Endometrium (tissue), 2 donors: ENCODE data around the gene FAM78B.

ENCODE experiments used
- FAIRE-seq: peaks from 2 replicates; lab custom pipeline; 2012; peaks lifted over from hg19 to GRCh38; lab: Jason Lieb, UNC
- donor health status: control.
- donor health status: control.

FAM78B gene

DNA sequence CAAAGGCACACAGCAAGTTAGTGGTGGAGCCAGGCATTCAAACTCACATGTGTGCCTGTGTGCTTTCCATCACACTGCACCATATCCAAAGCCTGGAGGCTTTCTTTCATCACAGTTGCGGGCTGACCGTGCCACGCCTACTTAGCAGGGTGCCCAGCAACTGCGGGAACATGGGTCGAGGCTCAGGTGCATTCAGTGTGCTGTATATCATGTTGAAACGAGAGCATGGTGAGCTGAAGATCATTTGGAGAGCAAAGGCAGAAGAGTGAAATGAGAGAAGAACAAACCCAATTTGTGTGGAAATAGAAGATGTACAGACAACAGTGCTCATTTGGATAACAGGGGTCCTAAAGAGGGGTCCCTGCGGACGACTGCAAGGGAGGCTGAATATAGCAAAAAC is 46.5 kb downstream of the FAM78B start:
- no peak for FAIRE-seq

DNA sequence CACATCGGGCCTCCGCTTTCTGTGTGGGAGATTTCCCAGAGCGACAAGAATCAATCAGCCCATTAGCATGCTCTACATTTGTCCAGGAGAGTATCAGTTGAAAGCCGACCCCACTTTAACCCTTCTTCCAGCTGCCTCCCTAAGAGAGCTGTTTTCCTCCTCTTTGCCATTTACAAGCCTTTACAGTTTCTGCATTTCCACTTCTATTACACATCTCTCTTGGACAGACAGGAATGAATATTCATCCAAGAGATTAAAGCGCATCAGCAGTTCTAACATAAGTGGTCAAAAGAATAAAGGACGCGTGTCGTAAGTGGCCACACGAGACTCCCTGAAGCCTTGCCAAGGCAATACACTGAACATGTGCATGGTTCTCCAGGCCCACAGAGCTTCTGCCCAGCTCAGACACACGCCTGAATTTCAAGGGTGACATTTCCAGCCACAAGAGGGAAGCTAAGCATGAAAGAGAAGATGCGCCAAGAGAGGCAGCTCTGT is 47.3 kb downstream of the FAM78B start:
- no peak for FAIRE-seq

DNA sequence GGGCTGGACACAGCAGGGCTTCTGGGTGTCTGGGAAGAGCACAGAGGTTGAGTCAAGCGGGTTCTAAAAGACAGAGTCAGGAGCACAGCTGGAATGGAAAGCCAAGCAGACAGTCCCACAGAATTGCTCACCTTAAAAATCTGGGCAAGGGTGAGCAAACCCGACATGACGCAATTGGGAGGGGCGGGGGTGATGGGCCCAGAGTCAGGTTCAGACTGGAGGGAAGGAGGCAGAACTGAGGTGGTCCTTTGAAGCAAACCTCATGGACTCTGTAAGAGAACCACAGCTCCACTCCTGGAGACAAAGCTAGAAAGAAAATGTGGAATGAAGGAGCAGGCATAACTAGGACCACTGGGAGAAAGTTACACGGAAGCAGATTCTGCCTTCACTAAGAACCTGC is 49.0 kb downstream of the FAM78B start:
- FAIRE-seq = no peak

DNA sequence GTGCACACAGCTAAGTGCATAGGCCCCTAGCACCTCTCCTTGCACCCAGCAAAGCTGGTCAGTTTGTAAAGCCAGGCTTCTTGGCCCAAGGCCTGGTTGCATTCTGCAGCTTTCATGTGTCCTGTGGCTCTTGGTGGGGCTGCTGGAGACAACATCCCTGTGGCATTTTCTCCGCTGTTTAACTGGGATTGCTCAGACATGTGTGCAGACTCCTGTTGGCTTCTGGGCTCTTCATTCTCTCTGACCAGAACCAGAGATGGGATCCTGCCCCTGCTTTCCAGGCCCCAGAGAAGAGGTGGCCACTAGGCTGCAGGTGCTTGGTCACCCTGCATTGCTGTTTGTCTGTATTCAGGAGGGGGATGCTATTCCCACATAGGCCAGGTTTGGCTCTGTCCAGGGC is 50.8 kb downstream of the FAM78B start:
- no peak for FAIRE-seq

DNA sequence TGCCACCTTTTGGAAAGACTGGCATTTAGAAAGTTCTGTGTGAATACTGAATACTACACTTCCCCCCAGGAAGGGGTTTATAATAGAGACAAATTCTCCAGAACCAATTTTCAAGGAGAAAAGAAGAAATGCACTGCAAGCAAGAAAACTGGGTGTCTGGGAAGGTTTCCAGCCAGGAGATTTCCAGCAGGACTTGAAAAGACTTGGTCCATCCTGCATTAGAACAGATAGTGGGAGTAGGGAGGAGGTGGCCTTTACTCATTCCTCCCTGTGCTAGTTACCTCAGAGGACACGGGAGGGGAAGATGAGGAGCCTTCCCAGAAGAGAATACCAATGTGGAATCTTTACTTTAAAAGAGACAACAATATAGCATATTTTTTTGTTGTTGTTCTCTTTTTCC is 52.4 kb downstream of the FAM78B start:
- FAIRE-seq = no peak

DNA sequence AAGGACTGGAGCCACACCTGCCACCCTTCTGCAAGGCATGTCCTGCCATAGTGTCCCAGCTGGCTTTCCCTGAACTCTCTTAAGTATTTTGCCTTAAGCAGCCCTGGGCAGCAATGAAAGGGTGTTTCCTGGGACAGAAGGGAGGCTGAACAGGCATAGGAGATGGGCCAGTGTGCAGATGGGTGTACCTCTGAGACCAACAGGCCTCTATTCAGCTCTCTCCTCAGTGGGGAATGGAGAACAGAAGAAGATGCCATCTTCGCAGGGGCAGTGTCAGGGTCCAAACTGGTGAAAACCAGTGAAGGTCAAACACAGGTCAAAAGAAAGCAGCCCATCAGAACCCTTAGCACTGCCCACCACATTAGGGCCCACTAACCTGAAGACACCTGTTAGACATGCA is 53.2 kb downstream of the FAM78B start:
- no peak for FAIRE-seq

DNA sequence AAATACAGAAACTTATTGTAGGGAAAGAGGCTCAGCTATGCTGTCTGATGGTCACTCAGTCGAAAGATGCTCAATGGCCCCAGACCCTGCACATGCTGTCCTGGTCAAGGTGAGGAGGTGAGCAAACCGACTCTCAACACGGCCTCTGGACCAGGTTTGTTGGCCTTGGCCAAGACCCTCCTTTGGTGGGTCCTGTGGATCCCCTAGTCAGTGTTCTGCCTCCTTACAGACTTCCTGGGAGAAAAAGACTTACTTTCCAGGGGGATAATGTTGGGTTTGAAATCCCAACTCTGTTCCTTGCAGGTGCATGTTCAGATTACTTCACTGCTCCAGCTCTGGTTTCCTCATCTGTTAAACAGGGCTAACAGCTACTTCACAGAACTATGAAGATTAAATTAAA is 53.8 kb downstream of the FAM78B start:
- FAIRE-seq = no peak

DNA sequence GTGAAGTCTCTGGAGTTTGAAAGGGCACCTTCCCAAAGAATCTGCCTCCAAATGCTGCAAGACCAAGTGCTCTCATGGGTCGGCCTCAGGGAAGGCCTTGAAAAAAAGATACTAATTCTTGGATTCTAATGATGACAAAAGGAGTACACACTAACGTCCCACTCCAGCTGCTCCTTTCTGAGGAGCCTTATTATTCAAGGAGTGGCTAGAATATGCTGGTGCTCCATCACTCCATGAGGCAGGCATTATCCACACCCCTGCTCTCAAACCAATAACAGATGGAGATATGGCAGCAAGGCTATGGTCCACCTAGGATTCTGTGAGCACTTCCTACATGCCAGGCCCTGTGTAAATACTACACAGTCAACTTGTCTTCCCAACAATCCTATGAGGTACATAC is 54.4 kb downstream of the FAM78B start:
- FAIRE-seq = no peak

DNA sequence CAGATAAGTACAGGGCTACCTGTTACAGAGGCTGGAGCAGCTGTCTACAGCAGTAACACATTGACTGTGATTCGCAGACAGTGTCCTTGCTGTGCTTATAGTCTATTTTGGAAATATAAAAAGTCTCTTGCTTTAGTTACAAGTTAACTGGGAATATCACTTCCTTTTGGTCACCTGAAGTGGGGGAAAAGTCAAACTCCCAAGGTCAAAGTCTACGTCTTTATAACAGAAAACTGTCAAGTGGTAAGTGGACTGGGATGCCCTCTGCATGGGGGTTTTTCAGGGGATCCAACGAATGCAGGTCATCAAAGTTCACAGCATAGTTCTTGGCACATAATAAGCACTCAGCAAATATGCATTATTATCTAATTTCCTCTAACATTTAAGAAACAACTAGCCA is 55.4 kb downstream of the FAM78B start:
- no peak for FAIRE-seq

DNA sequence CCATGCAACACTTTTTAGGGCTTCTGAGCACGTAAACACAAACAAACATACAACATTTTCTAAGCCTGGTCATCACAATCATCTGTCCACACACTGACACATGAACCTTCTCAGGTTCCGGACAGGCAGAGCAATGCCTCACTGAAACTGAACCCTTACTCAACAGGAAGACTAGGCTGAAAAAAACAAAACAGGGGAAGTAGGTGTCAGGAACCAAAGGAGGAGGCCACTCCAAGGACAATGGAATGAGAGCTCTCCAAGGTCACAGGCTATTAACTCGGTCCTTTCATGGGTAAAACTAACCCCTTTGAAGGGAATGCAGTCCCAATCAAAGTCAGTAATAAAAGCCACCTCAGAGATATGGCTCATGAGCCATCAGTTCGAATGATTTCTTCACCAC is 76.6 kb downstream of the FAM78B start:
- no peak for FAIRE-seq

DNA sequence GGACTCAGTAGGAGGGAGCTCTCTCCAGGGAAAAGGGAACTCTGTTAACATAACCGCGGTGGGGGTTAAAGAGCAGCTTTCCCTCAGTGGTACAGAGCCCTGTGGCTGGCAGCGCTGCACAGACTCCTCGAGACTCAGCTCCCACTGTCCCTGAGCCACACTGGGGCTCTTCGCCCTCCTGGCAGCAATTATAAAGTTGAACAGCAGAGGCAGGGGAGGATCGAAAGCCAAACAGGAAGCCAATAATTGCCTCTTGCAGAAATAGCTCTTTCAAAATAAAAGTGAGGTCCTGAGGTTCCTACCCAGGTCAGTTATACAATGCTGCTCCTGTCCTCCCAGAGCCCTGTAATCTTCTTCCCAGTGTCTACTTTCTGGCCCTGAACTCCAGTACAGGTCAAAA is 77.0 kb downstream of the FAM78B start:
- FAIRE-seq = no peak

DNA sequence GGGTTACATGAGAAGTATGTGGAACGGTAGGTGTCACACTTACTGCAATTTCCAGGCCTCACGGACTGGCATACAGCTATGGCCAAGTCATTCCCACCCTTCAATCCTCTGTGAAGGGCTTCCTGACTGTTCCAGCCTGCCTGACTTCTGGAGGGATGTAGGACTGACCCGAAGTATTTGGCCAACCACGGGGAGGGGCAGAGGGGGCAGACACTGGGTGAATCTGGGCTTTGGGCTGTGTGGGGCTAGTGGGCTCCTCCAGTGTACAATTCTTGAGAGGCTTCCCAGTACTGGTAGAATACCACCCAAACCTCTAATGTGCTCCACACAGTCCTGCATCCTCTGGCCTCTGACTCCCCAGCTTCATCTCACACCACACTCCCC is 78.2 kb downstream of the FAM78B start:
- no peak for FAIRE-seq

DNA sequence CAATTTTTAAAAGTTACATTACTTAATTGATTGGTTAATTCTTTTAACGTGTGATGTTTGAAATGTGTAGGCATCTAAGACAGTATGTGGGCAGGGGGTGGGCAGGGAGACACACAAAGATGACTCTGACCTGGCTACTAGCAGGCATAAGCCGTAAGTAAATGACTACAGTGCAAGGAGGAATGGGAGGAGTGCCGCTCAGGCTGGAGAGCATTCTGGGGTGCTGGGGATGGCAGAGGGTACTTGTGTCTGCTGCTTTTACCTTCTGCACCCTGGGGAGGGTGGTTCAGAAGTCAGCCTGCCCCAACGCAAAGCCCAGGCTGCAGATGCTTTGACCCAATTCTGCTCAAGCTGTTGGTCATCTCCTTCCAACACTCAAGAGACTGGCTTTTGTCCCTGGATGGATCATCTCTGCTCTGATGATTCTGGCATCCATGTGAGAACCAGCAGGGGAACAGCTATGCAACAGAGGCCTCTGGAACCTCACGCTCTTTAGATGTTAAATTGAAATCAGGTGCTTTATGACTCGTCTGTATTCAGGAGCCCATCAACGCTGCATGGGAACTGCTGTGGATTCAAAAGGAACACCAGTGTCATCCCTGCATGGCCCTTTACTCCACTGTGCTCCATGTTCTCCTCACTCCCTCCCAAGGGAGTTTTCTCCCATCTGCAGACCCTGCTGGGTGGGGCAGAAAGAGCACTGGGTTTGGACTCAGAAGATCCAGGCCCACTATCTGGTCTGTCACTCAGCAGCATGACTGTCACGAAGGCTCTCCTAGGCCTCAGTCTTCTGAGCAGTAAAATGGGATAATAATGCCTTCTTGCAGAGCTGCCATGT is 78.8 kb downstream of the FAM78B start:
- no peak for FAIRE-seq

DNA sequence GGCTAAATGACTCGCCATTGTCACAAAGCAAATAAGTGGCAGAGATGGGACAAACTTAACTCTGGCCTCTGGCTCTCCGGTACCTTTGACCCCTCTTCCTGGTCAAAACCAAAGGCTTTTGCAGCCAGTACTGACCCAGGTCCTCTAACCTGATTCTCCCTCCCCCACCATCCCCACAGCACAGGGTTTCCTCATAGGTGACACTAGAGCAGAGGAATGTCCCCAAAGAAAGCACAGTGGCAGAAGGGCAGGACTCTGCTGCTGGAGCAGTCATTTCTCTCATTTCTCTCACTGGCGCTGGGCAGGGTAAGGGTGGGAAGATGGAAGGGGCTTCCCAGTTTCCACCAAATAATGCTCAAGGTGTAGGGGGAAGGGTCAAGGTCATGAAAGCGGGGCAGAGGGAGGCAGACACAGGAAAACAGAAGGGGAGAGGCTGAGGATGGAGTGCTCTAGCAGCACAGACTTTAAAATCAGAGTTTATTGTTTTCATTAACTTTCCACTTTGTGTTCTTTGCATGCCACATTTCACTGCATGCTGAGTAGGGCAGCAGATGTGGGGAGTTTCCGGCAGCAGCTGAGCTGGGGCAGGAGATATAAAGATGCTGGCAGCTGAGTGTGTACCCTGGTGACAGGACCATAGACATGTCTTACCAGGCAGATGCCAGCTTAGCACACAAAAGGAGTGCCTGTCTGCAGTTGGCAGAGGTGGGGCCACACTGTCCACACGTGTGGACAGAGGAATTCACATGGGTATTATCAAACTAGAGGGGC is 80.5 kb downstream of the FAM78B start:
- FAIRE-seq = no peak

DNA sequence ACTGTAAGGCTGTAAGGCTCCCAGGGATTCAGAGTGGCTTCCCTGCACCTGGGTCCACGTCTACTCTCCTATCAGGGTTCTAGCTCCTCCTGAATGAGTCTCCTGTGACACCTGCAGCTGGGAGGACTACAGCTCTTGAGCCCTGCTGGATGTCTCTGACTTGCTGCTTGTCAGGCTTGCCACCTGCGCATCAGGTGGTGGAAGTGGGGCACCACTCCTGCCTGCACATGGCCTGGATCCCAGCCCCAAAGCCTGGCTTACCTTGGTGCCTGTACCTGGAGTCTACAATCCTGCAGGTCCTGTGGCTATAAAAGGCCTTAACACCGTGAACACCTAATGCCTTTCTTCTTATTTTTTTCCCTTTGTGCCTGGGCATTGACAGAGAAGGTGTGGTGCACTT is 82.2 kb downstream of the FAM78B start:
- no peak for FAIRE-seq

DNA sequence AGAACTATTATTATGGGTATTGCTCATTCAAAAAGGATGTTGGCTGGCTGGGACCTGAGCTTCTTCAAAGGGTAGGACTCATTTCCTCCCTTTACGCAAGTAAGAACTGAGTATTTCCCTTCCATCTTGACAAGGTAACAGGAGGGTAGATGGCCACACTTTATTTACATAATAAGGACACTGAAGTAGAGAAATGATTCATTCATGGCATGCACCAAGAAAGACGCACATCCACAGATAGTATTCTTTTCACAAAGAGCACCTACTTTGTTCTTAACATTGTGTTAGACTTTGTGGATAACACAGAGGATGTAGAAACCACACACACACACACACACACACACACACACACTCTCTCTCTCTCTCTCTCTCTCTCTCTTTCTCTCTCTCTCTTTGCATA is 82.9 kb downstream of the FAM78B start:
- no peak for FAIRE-seq

DNA sequence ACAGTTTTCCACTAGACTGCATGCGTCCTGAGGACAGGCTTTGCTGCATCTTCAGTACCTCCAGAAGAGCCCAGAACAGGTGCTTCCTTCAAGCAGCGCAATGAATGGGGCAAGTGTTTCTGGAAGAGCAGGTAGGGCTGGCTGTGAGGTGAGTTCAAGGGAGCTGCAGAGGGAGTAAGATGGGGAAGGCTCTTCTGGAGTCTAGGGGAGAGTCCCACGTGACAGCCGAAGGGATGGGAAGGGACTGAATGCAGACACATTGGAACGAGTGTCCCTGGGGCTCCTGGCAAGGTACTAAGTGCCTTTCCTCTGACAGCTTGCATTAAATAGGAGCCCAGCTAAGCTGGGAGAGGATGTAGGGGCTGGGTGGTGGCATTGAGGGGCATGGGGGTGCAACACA is 84.2 kb downstream of the FAM78B start:
- FAIRE-seq = no peak

DNA sequence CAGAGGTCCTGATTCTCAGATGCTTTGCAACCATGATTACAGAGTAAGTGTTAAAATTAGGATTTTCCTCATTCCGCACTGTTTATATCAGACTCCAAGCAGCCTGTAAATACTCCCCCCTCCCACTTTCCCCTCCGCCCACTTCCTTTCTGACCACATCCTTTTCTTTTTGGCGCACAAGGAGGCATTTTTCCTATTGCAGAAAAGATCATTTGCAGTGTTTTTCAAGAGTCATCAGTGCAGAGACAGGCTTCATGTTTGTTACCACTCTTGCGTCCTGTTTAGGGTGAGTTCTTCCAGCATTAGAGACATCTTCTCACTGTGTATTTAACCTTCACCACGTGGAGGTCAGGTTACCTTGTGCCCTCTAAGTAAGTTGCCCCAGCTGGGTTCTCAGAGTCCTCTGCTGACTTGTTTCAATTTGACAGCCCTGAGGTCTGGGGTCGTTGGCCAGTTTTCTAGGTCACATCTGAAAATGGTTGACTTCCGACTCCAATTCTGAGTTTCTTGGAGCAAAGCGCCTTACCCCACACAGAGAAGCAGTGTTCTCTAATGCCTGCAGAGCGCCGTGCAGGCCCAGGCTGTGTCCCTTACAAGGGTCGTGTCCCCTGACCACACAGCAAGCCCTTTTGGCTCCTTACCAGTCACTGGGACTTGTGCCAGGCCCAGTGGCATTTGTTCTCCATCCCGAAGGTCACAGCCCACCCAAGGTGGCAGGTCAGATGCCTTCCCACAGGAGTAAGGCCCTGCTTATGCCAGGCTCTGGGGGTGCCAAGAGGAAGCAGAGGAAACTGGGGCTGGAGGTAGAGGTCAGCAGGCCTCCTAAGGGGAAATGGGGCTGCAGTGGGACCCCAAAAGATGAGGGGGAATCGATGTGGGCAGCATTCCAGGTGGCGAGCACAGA is 85.6 kb downstream of the FAM78B start:
- no peak for FAIRE-seq

DNA sequence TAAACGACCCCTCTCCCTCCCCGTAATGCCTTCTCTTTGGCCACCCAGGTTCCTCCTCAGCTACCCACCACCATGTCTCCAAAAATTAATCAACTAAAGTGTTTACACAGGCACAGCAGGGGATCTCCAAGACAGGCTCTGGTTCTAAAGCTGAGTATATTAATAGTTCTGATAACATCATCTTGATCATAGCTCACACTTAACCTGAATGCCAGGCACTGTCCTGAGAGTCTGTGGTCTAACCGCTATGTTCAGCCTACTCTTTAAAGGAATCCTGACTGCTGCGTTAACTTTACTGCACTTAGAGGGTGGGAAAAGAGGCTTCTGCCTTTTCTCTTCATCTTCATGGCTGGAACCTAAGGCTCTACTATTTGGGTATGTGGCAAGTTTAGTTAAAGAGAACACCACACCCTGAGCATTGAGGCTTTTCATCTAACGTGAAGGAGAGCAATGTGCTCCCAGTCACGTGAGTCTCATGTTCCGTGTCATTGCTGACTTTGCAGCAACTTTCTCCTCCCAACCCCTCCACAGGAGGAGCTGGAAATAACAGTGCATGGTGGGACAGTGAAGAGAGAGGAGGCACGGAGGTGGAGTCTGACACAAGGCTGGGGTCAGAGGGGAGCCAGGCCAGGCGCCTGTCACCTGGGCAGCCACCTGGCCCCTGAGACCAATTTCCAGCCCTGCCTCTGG is 86.4 kb downstream of the FAM78B start:
- FAIRE-seq = no peak

DNA sequence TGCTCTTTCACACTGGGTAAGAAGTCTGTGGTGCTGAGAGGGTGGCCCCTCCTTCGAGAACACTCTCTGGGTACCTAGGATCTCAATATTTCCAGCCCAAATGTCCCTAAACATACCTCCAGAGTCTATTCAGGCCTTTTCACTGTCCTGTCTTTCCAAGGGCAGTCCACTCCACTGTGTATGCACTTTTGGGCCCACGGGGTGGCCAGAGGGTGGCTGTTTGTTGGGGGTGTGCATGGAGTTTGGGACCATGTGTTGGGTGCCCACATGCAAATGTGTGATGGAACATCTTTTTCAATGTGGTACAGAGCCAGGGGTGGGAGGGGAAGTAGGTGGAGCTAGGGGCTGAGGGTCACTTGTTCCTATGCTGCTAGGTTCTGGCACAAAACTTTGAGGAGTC is 87.5 kb downstream of the FAM78B start:
- no peak for FAIRE-seq

DNA sequence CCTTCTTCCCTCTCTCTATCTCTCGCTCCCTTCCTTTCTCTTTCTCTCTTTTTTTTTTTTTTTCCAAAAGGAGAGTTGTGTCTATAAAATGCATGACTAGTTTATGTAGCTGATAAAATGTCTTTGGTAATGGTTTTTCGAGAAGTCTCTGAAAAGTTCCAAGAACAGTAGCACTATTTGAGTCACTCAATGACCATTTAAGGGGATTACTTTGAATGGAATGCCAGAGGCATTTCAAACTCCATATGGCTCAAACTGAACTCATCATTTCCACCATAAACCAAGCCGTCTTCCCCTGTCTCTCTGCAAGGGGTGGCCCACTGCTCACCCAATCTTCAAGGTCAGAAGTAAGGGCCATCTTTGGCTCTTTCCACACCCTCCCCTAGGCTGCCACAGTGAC is 93.3 kb downstream of the FAM78B start:
- no peak for FAIRE-seq

DNA sequence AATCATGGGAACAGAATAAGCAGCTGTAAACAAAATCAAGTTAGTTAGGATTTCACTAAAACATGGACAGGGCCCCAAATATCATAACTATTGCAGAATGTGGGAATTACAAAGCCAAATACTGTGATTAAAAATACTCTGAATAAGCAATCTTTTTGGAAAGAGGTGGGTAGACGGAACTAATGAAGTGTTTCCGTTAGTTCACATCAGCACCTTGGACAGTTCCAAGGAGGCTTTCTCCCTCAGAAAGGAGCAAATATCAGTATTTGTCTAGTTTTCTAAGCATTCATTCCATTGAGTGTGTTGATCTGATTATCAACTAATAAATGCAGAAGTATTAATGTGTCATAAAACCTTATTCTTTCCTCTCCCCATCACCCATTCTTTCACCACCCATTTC is 97.4 kb downstream of the FAM78B start:
- FAIRE-seq = no peak
